Right ventricle myocardium superior (tissue), 1 donor: Measurements from ENCODE around the gene SLC47A1. TPM values are rescaled to one million over a fixed set of nuclear protein-coding genes. Genes with fewer than 3 reads are reported as not detected.

Experiments used
- total RNA-seq: library from RNA; stranded (reverse); fragmentation: NEBNext Ultra II Directional; extraction: Animal tissue kit (Norgen Biotek cat#: 25700); gene quantifications from one replicate; pipeline ENCODE4 v1.2.1, GENCODE V29; 2021
- donor health status: DM: no; HTN: yes; CAD: no; lungs with severe emphysema.

SLC47A1 gene
- total RNA-seq, 1 donor from 2014 or later: 3.7 TPM

Other genes with a start within 250 kb of the SLC47A1 start
- 6.8 TPM for gene B9D1, start 171.1 kb upstream of the SLC47A1 start, total RNA-seq
- 13.9 TPM for gene MAPK7, start 155.4 kb upstream of the SLC47A1 start, total RNA-seq
- 42.9 TPM for gene MFAP4, start 146.7 kb upstream of the SLC47A1 start, total RNA-seq
- 2.2 TPM for gene RNF112, start 122.6 kb upstream of the SLC47A1 start, total RNA-seq
- gene ALDH3A2, start 114.9 kb downstream of the SLC47A1 start, total RNA-seq: 53.6 TPM
- gene SLC47A2, start 182.7 kb downstream of the SLC47A1 start, total RNA-seq: not detected
- 0.27 TPM for gene ALDH3A1, start 214.4 kb downstream of the SLC47A1 start, total RNA-seq